ENCODE data around the gene GSPT1.

GRCh38 chr16:11877374-11877773 lies 38.4 kb downstream of the GSPT1 start:
- TF ChIP-seq CTCF (conservative IDR thresholded peaks at IDR 0.05; ENCODE audit: low read depth, low read length), result no peak
- no peak for TF ChIP-seq EZH2 (IDR thresholded peaks at IDR 0.05; ENCODE audit: borderline replicate concordance, low read depth, low read length, poor library complexity, severe bottlenecking)

All from A673 (cell line).